Endometrial microvascular endothelial cells (primary cell): ENCODE data around the gene CPED1. TPM values are rescaled to one million over a fixed set of nuclear protein-coding genes. Genes with fewer than 3 reads are reported as not detected.
"Not testable (repeated sequence)": the region's sequence is repeated elsewhere in the genome, so short reads cannot be mapped to it uniquely, and the experiment has no call there.

Experiments used
- in situ Hi-C: cut with HindIII; loops from 2 replicates; pipeline ENCODE4 v1.10.0; 2017; ENCODE audit warnings: low sequenced_read_pairs, low pct_unique_long_range_greater_than_20kb; ENCODE audit errors: inconsistent ontology term
- total RNA-seq: library from RNA; depleted of rRNA; stranded (reverse); fragments of >200 nt; gene quantifications from one replicate; pipeline ENCODE4 v1.2.3, GENCODE V29; 2015; ENCODE audit errors: inconsistent ontology term

CPED1 gene
- total RNA-seq, 1 donor from 2014 or later: 4.9 TPM

DNA sequence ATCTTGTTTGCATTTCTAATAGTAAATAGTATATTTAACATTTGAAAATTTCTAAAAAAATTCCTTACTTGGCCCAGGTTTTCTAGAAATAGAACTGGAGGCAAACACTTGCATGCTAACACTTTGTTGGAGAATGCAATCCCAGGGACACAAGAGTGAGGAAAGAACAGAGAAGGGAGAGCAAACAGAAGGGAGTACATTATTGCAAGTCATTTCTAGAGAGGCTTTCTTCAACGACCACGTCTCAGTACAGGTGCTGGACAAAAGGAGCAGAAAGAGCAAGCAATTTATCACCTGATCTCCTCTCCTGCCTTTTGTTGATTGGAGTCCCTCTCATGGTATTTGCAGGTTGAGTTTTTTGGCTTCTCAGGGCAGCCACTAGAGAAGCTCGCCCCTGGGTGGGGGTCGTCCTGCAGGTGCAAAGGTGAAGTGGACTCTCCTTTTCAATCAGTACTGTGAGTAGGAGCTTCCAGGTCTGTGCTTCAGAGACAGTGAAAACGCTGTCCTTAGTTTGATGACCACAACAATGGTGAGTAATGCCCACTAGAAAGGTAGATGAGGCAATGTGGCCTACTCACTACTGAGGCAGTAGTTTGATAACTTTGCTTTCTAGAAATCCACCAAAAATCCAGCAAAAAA is 5.2 kb downstream of the CPED1 start:
- in situ Hi-C loops: no loop called here

DNA sequence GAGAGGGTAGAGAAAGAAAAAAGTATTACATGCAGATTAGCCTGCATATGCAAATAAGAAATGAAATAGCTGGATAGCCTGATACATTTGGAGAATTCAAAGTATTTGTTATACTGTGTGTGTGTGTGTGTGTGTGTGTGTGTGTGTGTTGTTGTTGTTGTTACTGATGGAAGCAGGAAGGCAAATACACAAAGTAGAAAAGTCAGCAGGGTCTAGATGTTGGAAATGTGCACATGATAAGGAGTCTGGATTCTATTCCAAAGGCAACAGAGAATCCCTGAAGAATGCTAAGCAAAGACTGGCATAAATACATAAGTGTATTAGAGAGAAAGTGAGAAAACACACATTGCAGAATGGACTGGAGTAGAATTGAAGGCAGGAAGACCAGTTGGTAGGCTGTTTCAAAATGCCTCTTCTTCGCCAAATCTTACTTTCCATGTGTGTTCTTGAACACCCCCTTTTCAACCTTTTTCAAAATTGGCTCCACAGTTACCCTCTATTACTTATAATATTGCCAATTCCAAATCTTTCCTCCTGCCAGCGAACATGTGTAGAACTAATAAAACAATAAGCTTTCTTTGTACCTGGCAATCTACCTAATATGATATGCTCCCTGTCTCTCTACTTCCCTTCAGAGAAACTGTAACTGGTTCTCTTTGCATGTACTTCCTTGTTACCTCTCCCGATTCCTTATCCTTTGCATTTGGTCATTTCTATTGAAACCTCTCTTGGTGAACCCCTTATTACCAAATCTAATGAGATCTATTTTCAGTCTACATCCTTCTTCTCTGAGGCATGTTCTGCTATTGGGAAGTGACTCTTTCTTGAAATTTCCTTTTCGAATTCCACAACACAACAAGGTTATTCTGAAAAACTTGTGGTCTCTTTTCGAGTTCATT is 6.2 kb downstream of the CPED1 start:
- in situ Hi-C loops: no loop called here

DNA sequence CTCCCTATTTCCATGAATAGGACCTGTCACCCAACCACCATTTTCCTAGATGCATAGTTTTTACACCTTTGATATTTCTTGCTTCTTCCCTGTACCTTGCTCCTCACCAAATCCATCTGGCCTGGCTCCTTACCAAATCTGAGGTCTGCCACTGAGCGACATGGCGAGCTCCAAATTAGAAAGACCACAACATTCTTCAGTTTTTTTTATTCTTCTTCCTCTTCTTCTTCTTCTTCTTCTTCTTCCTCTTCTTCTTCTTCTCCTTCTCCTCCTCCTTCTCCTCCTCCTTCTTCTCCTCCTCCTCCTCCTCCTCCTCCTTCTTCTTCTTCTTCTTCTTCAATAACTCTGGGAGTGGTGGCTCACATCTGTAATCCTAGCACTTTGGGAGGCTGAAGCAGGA is 7.1 kb downstream of the CPED1 start:
- in situ Hi-C loops: no loop called here

GRCh38 chr7:120996333-120996987 is 7.9 kb downstream of the CPED1 start:
- in situ Hi-C loops: no loop called here

- in situ Hi-C loops: no loop called here
Observed at GRCh38 chr7:120996988-120997345, 8.5 kb downstream of the CPED1 start.

DNA sequence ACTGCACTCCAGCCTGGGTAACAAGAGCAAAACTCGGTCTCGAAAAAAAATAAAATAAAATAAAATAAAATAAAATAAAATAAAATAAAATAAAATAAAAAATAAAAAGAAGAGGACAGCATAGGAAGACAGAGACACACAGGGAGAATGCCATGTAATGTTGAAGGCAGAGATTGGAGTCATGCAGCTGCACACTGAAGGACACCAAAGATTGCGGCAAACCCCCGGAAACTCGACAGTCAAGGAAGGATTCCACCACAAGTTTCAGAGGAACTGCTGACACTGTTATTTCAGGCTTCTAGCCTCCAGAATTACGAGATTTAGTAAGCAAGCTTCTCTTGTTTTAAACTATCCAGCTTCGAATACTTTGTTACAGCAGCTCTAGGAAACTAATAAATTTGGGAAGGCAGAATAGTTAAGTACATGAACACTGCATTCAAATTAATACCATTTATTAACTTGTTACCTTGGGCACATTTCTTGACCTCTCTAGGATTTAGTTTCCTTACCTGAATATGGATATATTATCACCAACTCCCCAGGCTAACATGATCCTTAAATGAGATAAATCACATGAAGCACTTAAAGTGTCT is 9.5 kb downstream of the CPED1 start:
- in situ Hi-C loops: no loop called here

DNA sequence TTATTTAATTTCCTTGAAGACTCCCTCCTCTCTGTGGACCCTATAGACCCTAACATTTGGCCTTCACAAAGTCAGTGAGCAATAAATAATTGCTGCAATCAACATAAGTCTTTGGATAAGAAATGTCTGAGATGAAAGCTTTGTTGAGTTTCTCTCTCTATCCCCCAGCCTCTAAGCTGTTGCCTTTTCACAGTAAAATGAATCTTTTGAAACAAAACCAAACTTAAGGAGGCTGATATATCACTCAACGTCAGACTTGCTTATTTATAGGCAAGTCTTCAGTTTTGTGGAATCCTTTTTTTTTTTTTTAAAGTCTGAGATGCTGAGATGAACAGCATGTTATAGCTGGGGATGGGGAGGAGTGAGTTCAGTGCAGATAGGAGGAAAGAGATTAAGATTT is 10.0 kb downstream of the CPED1 start:
- in situ Hi-C loops: no loop called here

- in situ Hi-C loops: no loop called here
Observed at GRCh38 chr7:120998996-120999565, 10.6 kb downstream of the CPED1 start.

DNA sequence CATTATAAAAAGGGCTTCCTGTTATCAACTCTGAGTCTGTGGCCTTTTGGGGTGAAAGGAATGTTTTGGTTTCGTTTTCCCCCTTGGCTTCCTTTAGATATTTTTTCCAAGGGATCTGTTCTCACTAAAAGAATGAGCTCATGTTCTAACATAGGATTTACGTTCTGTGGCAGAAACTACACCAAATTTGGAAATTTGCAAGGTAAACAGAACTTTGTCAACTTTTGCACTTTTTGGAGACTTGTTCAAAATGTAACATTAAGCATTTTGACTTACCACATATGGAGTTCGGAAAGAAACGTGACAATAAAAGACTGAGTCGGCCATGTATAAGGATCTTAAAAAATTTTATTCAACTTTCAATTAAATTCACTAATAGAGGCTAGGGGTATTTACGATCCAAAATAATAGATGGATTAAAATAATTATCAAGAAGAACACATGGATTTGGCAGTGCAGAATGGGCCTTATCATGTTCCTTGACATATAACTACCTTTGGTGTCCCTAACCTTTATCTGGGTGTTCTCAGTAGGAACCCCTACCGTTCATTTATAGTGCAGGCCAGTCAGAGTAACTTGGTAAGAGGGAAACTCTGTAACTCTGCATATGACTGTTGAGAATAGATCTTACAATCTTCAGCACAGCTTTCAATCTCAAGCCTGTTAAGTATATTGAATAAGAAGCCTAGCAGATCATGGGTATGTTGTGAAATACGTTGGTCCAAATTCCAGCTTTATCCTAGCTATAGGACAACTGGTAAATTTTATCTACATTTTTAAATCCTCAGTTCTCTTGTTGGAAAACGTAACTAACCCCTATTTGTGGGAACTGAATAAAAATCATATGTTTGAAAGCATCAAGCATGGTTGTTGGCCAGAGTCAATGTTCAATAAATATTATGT is 11.8 kb downstream of the CPED1 start:
- in situ Hi-C loops: no loop called here

DNA sequence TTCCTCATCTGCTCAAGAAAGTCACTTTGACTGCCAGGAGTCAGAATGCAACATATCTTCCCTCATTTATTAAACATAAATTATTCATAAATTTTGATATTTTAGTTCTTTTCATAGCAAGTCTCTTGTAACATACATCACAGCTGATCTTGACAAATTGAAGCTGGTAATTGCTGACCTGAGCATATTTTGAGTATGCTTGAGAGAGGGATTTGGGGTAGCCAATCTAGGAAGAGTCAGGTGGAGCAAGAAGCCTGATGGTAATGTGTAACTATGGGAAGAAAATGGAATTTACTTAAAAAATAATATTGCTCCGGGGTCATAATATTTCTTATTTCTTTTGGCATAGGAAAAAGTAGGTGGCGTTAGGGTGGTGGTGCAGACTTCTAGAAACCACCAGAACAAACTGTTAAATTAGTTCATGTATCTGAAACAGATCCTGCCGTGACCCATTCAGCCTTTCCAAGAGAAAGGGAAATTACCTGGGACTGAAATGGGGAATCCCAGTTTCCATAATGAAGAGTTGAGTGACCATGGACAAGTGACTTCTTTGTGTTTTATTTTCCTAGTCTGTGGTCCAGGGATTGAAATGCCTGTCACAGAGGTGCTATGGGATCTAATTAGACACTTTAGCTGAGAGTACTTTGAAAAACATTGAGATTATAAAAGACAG is 12.9 kb downstream of the CPED1 start:
- in situ Hi-C loops: no loop called here

DNA sequence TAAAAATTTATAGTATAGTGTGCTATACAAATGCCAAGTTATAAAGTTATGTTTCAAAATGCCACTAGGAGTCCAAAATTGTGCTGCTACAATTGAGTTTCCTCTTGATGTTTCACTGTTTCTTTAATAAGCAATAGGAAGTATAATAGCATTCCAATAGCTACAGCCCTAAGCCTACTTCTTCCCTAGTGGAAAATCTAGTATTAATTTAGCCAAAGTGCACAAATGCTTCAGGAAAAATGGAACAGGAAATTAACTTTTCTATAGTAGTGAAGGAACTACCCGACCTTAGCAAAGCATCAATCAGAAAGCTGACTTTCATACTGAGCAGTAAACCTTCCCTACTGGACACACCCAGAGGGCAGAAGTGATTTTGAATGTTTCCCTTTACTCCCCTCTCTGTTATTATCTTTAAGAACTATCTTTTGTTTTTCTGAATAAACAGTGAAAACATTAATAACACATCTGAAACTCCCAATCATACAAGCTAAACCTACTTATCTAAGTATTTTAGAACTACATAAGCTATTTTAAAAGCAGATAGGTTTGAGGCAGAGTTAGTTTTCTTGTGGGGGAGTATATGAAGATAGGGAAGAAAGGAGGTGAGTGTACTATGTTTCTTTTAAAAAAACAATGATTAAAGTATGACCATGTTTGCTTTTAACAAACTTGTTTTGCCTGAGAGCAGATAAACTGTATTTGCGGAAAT is 13.7 kb downstream of the CPED1 start:
- in situ Hi-C loops: no loop called here

DNA sequence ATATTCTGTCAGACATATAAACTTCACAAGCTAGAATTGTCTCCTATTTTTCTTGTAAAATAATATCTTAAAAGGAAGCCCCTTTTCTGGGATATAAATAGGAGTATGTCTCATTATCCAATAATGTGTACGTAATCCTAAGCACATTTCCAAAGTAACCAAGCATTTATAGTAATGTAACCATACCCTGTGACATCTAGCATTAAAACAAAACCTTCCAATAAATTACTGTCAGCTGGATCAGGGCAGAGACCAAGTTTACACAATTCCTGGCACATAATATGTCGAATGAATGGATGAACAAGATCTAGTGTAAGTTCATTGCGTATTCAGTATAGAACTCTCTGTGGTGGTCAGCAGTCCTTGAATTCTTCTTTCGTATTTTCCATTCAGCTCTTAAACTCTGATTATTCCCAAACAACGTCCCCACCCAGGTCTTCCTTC is 14.3 kb downstream of the CPED1 start:
- in situ Hi-C loops: no loop called here

DNA sequence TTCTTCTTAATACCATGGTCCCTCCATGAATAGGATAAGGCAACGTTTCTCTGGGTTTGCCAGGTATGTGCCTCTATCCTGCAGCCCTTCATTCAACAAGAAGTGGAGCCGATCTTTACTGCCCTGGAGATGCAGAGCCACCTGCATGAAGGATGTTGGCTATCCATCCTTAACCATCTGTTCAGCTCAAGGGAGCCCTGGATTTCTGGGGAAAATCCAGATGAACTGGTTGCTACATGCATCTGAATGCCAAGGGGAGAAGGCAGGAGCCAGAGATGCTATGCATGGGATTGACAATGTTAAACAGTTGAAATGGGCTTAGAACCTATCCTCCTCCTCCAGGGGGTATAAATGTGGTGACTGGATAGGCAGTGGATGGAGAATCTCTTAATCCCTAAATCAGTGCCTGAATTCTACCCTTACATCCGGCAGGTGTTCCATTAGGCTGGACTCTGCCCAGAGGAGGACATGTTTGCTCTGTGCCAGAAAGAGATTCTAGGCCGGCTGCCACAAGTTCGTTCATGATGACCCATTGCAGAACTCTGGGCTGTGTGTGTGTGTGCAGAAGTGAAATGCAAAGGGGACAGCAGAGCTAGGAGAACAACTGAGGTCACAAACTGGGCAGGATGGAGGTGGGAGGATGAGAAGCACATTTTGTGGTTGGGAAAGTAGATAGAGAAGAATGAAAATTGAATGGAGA is 15.6 kb downstream of the CPED1 start:
- in situ Hi-C loops: no loop called here

DNA sequence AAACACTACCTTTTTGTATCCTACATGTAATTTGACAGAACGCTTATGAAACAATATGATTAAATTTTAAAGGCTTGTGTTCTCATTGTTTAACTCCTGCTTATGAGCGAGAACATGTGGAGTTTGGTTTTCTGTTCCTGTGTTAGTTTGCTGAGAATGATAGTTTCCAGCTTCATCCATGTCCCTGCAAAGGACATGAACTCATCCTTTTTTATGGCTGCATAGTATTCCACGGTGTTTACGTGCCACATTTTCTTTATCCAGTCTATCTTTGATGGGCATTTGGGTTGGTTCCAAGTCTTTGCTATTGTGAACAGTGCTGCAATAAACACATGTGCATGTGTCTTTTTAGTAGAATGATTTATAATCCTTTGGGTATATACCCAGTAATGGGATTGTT is 16.5 kb downstream of the CPED1 start:
- in situ Hi-C loops: not testable (repeated sequence)

DNA sequence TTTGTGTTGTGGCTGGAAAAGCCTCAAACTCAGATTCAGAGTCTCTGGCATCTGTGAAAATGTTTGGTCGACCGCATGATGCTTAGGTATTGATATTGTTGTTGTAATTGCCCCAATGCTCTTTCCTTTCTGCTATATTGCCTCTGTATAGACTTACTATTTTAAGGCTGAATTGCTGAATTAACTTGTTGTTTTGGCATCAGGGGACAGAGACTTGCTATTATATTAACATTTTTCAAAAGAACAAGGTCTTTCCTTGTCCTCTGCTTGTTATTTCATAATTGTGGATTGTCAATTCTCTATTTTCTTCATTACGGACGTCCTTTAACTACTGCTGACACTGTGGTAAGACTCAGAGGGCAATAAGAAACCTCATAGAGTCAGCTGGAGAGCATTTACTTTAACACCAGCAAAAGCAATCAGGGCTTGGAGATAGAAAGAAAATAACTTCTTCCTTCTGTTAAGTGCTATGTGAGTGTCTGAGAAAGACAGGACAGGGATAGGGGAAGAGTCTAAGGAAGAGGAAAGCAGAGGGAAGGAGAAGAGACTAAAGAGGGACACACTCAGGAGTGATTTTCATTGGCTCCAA is 17.6 kb downstream of the CPED1 start:
- in situ Hi-C loops: no loop called here

- in situ Hi-C loops: no loop called here
Observed at GRCh38 chr7:121006711-121007315, 18.3 kb downstream of the CPED1 start.
